GM12892 (cell line): ENCODE data around the gene SETD4.

Experiments
- DNase-seq: peaks from one replicate; pipeline ENCODE4 v3.0.0; 2011; ENCODE audit not compliant: insufficient read length
- FAIRE-seq: peaks from 2 replicates; lab custom pipeline; 2011; peaks lifted over from hg19 to GRCh38; lab: Jason Lieb, UNC
- POLR2A ChIP-seq: IDR thresholded peaks from 2 replicates; pipeline ENCODE4 v1.6.1; 2011; ENCODE audit warnings: low read depth, low read length, control low read depth
- POLR2AphosphoS5 ChIP-seq: IDR thresholded peaks from 2 replicates; pipeline ENCODE4 v1.6.1; 2011; ENCODE audit warnings: low read depth, low read length, control low read depth
- TAF1 ChIP-seq: IDR thresholded peaks from 2 replicates; pipeline ENCODE4 v1.6.1; 2011; ENCODE audit warnings: low read depth, mild to moderate bottlenecking, control low read depth, low read length, borderline replicate concordance

SETD4 gene

DNA sequence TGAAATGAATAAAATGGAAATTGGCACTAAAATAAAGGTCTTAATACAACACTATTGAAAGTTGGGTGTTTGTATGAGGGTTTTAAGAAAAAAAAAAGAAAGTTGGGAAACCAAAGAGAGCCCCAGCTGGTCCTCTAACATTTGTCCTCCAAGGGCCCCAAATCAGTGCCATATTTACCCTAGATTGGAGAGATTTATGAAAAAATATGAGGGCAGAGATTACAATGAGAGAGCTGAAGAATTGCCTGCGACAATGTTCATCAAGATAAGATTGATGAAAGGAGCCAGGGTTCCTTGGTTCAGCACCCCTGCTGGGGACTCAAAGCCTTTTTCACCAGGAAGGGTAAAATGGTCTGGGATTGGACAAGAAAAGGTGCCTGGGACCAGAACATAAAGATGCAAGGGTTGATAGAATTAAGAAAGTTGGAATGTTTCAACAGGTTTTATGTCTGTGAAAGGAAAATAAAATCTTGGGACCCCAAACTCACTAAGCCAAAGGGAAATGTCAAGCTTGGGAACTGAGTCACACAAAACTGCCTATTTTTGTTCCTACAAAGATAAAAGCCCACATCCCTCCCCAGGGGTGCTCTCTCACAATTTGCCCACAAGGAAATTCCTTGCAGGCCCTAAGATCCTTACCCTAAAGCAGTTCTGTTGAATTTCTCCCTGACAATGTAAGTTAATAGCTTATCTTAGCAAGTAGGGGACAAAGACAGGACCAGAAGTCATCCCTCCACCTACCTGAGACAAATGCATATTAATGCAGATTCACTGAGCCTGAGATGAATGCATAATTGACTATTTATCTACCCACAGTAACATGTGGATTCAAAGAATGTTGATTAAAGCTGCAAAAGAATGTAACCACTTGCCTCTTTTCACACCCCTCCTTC, 36.3 kb upstream of the SETD4 start:
- FAIRE-seq (no peak), DNase-seq (no peak)
- no peak for TF ChIP-seq POLR2AphosphoS5
- TF ChIP-seq POLR2A = no peak
- no peak for TF ChIP-seq TAF1

DNA sequence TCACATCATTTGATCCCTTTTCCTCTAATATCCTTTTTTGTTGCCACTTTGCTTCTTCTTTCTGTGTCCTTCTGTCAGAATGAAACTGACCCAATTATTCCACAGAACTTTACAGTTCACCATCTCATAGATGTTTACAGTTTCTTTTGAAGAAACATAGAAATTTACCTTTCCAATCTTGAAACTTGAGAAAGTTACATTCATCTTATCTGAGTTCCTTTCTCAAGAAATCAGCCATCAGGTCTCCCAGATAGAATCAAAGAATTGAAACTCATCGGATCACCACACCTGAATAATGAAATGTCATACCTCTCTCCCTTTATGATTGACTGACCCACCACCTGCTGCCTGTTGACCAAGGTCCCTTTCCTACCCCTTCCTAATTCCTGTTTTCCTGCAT, 33.2 kb upstream of the SETD4 start:
- DNase-seq (no peak), FAIRE-seq (no peak)
- no peak for TF ChIP-seq TAF1
- TF ChIP-seq POLR2A = no peak
- no peak for TF ChIP-seq POLR2AphosphoS5

GRCh38 chr21:36092681-36093080, 32.4 kb upstream of the SETD4 start:
- no peak for TF ChIP-seq TAF1
- no peak for TF ChIP-seq POLR2A
- no peak for TF ChIP-seq POLR2AphosphoS5
- no peak for DNase-seq
- FAIRE-seq = no peak

DNA sequence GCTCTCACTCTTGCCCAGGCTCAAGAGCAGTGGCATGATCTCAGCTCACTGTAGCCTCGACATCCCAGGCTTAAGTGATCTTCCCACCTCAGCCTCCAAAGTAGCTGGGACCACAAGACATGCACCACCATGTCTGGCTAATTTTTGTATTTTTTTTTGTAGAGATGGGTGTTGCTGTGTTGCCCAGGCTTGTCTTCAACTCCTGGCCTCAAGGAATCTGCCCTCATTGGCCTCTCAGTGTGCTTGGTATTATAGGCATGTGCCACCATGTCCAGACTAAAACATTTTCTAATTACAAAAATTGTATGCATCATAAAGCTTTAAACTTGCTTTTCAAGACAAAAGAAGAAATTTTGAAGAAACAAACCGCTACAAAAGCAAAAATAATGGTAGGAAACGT, 29.6 kb upstream of the SETD4 start:
- FAIRE-seq = no peak
- DNase-seq = no peak
- TF ChIP-seq POLR2A (no peak), TAF1 (no peak), POLR2AphosphoS5 (no peak)

- FAIRE-seq = no peak
- TF ChIP-seq POLR2A (no peak), TAF1 (no peak), POLR2AphosphoS5 (no peak)
- no peak for DNase-seq
Measured at GRCh38 chr21:36087362-36088138, 27.2 kb upstream of the SETD4 start.

DNA sequence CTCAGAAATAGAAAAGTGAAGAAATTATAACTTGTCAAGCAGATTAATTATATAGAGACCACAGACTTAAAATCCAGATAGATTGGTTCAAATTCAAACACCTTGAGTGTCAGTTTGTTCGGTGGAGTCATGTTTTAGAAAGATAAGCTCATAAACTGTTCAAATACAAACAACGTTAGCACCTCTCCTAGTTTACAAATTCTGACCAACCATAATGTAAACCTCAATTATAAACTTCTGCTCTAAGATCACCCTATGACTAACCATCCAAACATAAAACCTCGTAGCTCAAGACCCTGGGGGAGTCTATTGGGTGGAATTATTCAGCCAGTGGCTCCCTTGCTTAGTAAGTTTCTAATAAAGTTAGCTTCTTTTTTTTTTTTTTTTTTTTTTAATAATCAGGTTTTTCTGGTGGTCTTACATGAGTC, 21.9 kb upstream of the SETD4 start:
- DNase-seq (no peak), FAIRE-seq (no peak)
- TF ChIP-seq POLR2A (no peak), POLR2AphosphoS5 (no peak), TAF1 (no peak)

DNA sequence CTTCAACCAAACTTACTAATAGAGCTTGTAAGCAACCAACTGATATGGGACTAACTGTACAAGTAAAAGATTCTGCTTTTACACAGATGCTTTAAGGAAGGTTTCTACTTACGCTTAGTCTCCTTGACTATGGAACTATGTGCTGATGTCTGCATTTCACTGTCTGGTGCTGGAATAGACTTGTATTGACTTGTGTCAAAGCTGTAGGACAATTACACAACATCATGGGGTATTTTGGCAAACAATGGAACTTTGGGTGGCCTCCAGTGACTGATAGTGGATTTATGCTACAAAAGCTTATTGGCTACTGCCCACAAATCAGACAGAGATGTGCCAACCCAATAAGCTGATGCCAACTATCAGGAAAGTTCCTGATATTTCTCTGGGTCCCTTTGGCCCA, 20.1 kb upstream of the SETD4 start:
- DNase-seq = no peak
- TF ChIP-seq POLR2A = no peak
- no peak for TF ChIP-seq POLR2AphosphoS5
- TF ChIP-seq TAF1 = no peak
- FAIRE-seq = no peak

DNA sequence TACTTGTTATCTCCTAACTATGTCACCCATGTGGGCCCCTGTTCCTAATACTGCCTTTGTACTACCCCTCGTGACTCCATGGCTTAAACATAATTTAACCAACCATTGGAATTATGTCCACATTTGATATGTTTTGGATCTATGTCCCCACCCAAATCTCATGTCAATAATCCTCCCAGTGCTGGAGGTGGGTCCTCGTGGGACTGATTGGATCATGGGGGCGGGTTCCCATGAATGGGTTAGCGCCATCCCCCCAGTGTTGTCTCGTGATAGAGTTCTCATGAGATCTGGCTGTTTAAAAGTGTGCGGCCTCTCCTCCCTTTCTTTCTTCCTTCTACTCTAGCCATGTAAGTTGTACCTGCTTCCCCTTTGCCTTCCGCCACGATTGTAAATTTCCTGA, 19.3 kb upstream of the SETD4 start:
- DNase-seq = no peak
- FAIRE-seq = no peak
- TF ChIP-seq TAF1 = no peak
- TF ChIP-seq POLR2AphosphoS5 = no peak
- no peak for TF ChIP-seq POLR2A

DNA sequence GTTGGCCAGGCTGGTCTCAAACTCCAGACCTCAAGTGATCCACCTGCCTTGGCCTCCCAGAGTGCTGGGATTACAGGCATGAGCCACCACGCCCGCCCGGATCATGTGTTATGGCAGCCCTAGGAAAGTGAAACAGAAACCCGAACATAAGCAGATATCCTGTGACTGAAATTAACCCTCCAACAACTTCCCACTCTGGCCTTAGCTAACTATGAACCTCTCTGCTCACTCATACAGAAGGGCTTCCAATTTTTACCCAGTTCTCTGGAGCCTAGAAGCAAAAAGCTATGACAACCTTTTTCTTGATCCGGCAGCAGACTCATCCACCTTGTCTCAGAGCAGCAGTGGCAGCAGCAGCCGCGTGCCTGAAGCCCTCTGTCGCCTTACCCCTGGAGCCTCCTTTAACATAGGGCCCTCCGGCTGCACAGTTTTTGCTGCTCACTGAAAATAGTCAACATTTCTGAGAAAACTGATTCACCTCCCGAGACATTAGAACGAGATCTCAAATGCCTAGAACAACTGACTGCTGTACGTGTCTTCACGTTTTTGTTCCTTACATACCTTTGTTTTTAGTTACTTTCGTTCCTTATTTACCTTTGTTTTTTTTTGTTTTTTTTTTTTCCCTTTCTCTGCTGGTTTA, 18.8 kb upstream of the SETD4 start:
- TF ChIP-seq POLR2A = no peak
- DNase-seq = no peak
- FAIRE-seq = no peak

DNA sequence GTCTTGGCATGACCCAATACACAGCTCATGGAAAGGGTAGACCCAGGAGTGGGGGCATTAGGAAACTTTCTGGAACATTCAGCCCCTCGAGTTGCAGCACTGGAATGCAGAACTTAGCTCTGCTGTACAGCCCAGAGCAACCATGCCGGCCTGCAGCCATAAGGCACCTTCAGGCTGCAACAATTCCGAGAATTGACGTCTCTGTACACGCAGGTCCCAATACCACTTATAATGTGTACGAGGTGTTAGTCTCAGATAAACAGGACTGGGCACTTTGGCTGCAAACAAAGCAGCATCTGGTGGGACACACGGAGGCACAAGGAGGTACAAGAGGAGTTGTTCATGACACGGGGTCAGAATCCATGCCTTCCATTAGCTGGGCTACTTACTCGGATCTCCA, 17.4 kb upstream of the SETD4 start:
- DNase-seq (no peak), FAIRE-seq (peak; percentile 9)
- no peak for TF ChIP-seq TAF1
- TF ChIP-seq POLR2A = no peak
- no peak for TF ChIP-seq POLR2AphosphoS5

- DNase-seq = no peak
- TF ChIP-seq POLR2A = no peak
- no peak for TF ChIP-seq POLR2AphosphoS5
- no peak for TF ChIP-seq TAF1
- FAIRE-seq = peak; percentile 5
Measured at GRCh38 chr21:36076878-36077655, 16.7 kb upstream of the SETD4 start.

GRCh38 chr21:36075953-36076352, 15.6 kb upstream of the SETD4 start:
- FAIRE-seq (no peak), DNase-seq (no peak)
- TF ChIP-seq POLR2A = no peak
- TF ChIP-seq POLR2AphosphoS5 = no peak
- TF ChIP-seq TAF1 = no peak
